HG03280 (cell line): ENCODE data around the gene FGF2.
"Not testable (repeated sequence)": the region's sequence is repeated elsewhere in the genome, so short reads cannot be mapped to it uniquely, and the experiment has no call there.

ENCODE experiments used
- ATAC-seq: cut with Tn5 transposase; IDR thresholded peaks from one replicate; pipeline ENCODE4 v1.9.1; 2021; ENCODE audit warnings: mild to moderate bottlenecking, moderate library complexity; ENCODE audit not compliant: unreplicated experiment

The FGF2 gene

DNA sequence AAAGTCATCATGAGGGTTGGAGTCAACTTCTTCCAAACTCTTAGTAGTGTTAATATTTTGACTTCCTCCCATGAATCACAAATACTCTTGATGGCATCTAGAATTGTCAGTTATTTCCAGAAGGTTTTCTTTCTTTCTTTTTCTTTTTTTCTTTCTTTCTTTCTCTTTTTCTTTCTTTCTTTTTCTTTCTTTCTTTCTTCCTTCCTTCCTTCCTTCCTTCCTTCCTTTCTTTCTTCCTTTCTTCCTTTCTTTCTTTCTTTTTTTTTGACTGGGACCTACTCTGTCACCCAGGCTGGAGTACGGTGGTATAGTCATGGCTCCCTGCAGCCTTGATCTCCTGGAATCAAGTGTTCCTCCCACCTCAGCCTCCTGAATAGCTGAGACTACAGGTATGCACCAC lies 17.8 kb downstream of the FGF2 start:
- not testable (repeated sequence) for ATAC-seq

DNA sequence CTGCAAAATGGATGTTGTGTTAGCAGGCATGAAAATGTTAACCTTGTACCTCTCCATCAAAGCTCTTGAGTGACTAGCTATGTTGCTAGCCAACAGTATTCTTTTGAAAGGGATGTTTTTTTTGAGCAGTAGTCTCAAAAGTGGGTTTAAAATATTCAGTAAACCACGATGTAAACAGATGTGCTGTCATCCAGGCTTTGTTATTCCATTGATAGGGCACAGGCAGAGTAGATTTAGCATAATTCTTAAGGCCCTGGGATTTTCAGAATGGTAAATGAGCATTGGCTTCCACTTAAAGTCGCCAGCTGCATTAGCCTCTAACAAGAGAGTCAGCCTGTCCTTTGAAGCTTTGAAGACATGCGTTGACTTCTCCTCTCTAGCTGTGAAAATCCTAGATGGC lies 18.4 kb downstream of the FGF2 start:
- ATAC-seq, result no peak

- no peak for ATAC-seq
These were observed 19.1 kb downstream of the FGF2 start for GRCh38 chr4:122845760-122846159.

DNA sequence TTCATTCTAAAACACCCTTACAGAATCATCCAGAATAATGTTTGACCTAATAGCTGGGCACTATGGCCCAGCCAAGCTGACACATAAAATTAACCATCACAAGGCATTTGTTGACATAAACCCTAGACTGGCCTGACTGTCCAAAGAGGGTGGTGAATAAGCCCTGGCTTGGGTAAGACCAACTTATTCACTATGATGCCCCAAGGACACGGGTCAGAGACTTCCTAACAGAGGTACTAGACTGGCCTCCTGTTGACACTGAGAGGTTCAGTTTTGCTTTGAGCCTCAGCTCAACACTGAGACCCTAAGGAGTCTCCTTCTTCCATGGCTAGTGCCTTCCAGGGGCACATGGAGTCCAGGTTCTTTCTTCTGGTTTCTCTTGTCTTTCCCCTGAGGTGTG lies 21.3 kb downstream of the FGF2 start:
- ATAC-seq, result no peak

DNA sequence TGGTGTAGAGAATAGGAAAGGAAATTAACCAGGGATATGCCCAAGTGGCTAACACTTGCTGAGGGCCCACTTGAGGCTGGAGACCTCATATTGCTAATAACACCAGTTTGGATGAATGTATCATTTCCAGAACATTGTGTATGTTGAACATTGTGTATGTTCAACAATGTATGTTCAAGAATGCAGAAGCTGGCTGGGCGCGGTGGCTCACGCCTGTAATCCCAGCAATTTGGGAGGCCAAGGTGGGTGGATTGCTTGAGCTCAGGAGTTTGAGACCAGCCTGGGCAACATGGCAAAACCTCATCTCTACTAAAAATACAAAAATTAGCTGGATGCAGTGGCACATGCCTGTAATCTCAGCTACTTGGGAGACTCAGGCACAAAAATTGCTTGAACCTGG lies 23.2 kb downstream of the FGF2 start:
- not testable (repeated sequence) for ATAC-seq

- ATAC-seq, result no peak
These were observed 24.9 kb downstream of the FGF2 start for GRCh38 chr4:122851568-122851967.

DNA sequence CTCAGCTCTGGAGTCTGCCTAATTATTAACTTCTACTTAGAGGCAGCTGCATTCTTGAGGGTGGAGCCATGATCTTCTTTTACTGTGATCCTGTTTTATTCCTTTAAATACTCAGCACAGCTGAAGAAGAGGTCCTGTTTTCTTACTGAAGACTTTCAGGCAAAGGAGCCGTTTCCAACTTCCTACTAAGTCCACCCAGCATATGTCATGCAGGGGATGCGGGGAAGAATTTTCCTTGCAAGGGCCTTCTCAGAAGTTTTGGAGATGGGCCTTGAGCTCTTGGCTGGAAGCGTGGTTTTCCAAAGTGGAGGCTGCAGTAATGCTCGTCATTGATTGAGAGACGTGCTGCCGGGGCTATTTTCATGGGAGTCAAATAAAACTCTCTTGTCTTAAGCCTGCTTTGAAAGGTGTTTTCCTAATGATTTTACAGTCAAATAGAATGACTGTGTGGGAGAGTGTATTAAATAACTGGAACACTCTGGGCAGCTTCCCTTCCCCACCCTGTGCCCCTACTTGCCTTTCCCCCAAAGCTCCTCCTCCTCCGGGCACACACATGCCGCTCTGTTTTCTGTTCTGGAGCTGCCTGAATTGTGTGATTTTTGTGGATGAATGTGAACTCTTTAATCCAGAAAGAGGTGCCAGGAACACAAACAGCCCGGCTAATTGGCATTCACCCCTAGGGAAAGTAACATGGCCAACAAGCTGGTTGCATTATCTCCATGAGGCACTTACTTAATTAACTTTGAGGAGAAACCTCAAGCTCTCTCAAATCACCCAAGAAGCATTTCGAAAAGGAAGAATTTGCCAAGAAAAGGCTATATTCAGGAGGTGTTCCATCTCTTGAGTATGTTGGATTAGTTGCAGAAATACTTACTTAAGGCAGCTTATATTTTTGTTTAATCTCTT lies 28.1 kb downstream of the FGF2 start:
- ATAC-seq, result no peak

GRCh38 chr4:122855353-122855890 lies 28.8 kb downstream of the FGF2 start:
- ATAC-seq, result no peak

DNA sequence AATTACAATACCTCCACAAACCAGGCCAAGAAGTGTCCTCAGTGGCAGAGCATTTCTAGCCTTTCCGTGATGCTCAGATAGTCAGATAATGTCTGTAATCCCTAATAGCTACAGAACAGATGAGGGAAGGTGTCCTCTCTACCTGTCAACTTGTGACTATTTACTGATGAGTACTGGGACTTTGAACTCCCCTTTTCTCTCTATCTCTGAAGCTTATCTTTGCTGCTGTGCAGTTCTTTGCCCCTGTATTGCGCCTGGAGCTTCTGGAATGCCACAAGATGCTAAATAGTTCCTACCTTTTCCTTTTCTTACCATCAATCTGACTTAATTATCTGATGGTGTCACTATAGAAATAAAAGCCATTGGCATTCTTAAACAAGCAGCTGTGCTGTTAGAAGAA lies 30.5 kb downstream of the FGF2 start:
- ATAC-seq, result no peak

DNA sequence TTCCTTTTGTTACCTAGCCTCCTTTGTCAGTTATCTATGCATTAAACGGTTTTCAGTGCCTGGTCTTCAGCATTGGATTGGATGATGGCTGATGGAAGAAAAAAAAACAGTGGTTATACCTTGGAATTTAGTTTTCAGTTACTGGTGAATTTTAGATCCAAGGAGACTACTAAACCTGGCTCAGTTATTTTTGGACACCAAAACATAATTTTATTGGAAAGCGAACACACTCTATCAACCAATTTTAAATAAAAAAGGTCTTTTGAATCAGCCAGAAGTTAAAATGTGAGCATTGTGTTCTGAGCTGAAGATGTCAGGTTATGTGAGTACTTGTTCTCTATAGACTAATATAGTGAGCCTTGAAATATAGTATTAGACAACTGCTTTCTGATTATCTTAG lies 32.1 kb downstream of the FGF2 start:
- ATAC-seq, result no peak

DNA sequence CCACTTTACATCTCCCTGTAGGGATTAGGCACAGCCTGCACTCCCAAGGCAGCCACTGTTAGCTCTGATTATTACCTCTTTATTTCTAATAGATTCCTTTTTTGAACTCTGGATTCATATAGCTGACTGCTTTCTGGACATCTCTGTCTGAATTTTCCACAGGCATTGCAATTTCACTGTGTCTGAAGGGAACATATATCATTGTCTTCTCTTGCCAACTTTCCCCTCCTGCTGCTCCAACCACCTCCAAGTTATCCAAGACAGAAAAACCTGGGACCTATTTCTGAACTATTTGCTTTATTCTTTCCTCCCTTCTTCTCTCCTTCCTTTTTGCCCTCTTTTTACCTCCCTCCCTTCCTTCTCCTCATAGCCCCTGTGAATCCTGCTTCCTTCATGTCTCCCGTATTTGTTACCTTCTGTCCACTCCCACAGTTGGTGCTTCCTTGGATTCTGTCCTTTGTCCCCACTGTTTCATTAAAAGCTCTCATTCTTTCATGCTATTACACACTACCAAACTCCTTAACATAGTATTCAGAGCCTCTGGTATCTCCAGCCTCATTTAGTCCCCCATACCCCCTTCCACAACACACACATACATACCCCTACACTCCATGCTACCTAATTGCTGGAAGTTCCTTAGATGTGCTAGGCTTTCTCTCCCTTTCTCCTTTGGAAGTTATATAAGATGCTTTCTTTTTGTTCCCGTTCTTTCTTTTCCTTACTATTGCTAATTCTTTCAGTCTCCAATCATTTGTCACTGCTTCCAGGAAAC lies 34.7 kb downstream of the FGF2 start:
- no peak for ATAC-seq

DNA sequence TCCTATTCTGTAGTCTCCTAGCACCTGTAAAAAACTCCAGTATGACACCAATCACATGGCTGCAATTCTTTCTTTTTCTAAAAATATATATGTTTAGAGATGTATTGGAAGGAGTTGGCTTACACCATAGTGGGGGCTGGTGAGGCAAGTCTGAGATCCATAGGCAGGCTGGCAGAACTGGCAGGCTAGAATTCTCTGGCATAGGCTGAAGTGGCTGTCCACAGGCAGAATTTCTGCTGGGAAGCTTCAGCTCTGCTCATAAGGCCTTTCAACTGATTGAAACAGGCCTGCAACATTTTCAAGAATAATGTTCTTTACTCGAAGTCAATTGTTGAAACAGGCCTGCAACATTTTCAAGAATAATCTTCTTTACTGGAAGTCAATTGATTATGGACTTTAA lies 37.0 kb downstream of the FGF2 start:
- ATAC-seq, result no peak

GRCh38 chr4:122865425-122865824 lies 38.8 kb downstream of the FGF2 start:
- ATAC-seq, result no peak

DNA sequence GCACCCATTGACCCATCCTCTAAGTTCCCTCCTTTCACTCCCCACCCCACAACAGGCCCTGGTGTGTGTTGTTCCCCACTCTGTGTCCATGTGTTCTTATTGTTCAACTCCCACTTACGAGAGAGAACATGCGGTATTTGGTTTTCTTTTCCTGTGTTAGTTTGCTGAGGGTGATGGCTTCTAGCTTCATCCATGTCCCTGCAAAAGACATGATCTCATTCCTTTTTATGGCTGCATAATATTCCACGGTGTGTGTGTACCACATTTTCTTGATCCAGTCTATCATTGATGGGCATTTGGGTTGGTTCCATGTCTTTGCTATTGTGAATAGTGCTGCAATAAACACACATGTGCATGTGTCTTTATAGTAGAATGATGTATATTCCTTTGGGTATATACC lies 41.6 kb downstream of the FGF2 start:
- not testable (repeated sequence) for ATAC-seq

- ATAC-seq, result no peak
These were observed 46.5 kb downstream of the FGF2 start for GRCh38 chr4:122873146-122873545.

DNA sequence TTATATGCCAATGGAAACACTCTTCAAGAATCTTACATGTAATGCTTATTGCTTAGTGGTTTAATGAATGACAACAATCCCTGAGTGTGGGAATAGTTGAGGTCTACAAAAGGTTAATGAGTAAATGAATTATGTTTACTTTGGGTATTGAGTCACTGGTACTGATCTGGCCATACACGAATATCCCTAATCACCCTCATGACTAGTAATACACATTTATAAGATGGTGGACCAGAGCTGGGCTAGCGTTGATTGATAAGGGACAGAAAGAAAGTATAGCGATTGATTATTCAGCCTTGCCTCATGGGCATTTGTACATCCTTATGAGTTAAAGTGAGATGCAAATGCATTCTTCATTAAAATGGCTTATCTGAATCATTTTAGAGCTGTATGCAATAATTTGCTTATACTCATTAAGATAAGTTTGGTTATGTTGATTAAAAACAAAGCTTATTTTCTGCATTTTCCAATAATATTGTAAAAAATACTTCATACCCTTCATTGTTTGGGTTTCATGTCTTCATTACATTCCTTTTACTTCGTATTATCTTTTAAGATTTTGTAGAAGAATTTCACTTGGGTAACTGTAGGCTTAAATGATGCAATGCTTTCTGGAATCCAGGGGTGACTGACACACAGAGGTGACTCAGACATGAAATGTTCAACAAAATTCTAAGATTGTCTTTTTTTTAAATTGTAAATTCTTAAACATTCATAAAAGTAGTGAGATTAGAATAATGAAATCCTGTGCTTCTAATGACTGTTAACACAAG lies 47.4 kb downstream of the FGF2 start:
- no peak for ATAC-seq

DNA sequence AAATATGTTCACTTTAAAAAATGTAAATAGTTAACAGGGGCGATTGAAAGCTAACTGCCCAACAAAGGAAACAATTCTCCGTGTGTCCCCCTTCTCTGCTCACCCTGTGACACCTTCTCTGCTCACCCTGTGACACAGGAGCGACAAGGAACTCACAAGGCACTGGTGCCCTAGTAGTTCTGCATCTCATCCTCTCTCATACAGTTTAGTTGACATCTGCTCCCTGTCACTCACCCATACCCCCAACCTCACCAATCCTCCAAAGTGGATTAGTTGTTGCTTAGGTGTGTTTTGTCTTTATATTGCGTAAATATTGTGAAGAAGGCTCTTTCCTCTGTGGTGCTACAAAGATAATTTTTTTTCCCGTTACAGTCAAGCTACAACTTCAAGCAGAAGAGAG lies 49.3 kb downstream of the FGF2 start:
- no peak for ATAC-seq

DNA sequence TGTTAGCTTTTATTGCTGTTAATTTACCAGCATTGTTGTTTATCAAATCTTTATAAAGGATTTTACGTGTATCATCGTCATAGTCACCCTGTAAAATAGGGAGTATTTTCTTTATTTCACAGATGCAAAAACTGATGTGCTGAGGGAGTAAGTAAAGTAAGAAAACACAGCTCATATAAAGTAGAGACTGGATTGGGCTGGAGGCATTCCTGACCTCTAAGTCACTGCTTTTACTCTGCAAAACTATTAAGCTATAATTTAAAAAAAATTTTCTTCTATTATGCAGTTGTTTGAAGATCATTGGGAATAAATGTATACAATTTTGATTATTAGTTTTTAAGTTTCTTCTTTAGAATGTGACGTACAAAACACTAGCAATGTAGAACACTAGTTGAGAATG lies 49.8 kb downstream of the FGF2 start:
- ATAC-seq, result no peak

DNA sequence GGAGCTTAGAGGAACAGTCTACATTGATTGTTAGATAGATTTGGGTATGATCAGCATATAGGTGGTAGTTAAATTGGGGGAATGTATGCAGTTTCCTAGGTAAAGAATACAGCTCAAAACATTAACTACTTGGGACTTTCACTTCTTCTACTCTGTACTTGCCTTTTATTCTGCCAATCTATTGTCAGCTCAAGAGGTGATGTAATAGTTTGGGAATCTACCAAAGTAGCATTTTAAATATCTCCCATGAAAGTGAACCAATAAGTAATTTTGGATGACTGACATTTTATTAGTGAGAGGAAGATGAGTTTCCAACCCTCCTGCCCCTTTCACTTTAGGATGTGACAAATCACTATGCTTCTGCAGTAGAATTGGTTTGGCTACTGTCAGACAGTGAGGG lies 52.4 kb downstream of the FGF2 start:
- no peak for ATAC-seq

- no peak for ATAC-seq
These were observed 56.5 kb downstream of the FGF2 start for GRCh38 chr4:122882857-122883735.
